SU-DHL-6 (cell line): ENCODE results near the gene KCNH8.
"Not testable (repeated sequence)": the region's sequence is repeated elsewhere in the genome, so short reads cannot be mapped to it uniquely, and the experiment has no call there.

Source experiments
- H2AFZ ChIP-seq: fragments of 200-600 bp; sonication (generic); 2 replicates; pipeline ENCODE4 v1.6.1; 2014; ENCODE audit warnings: low read depth, mild to moderate bottlenecking, moderate library complexity, mixed read lengths, antibody characterized with exemption, low read length; ENCODE audit not compliant: severe bottlenecking
- H3F3A ChIP-seq: fragments of 200-600 bp; shearing (Covaris generic); 2 replicates; pipeline ENCODE4 v1.6.0; 2016; ENCODE audit warnings: antibody characterized with exemption, mild to moderate bottlenecking; ENCODE audit not compliant: insufficient read depth
- H3K27ac ChIP-seq: fragments of 200-600 bp; sonication (generic); 2 replicates; pipeline ENCODE4 v1.5.1; 2016; ENCODE audit warnings: low read depth, mild to moderate bottlenecking, low read length, moderate library complexity, mixed read lengths
- H3K27me3 ChIP-seq: fragments of 200-600 bp; sonication (generic), shearing (Covaris generic); 2 replicates; pipeline ENCODE4 v1.6.0; 2014; ENCODE audit warnings: mild to moderate bottlenecking, low read length
- H3K36me3 ChIP-seq: fragments of 200-600 bp; sonication (generic); 2 replicates; pipeline ENCODE4 v1.6.1; 2014; ENCODE audit warnings: mild to moderate bottlenecking, low read length, mixed read lengths
- H3K4me2 ChIP-seq: fragments of 300-600, 200-600 bp; shearing (Covaris generic), sonication (generic); 2 replicates; pipeline ENCODE4 v1.6.0; 2014; ENCODE audit warnings: low read length, low read depth, mild to moderate bottlenecking; ENCODE audit not compliant: poor library complexity, severe bottlenecking
- H3K4me3 ChIP-seq: fragments of 200-600 bp; sonication (generic); 2 replicates; pipeline ENCODE4 v1.5.1; 2014; ENCODE audit warnings: antibody characterized with exemption, low read length, mild to moderate bottlenecking, mixed read lengths; ENCODE audit not compliant: insufficient read depth, poor library complexity, severe bottlenecking
- H3K79me2 ChIP-seq: fragments of 200-600 bp; sonication (generic); 2 replicates; pipeline ENCODE4 v1.6.1; 2014; ENCODE audit warnings: mild to moderate bottlenecking, low read length, moderate library complexity; ENCODE audit not compliant: insufficient read depth
- H3K9ac ChIP-seq: fragments of 200-600 bp; sonication (generic); 2 replicates; pipeline ENCODE4 v1.7.0; 2014; ENCODE audit warnings: mild to moderate bottlenecking, low read length
- H3K9me2 ChIP-seq: fragments of 200-600 bp; sonication (generic); replicated peaks from 2 replicates; pipeline ENCODE4 v1.6.1; 2014; ENCODE audit warnings: low read length; ENCODE audit not compliant: insufficient read depth
- H3K9me3 ChIP-seq: fragments of 200-600 bp; sonication (generic); 2 replicates; pipeline ENCODE4 v1.6.1; 2014; ENCODE audit warnings: low read length, mixed read lengths; ENCODE audit not compliant: insufficient read depth
- H4K20me1 ChIP-seq: fragments of 200-600 bp; sonication (generic); 2 replicates; pipeline ENCODE4 v1.6.1; 2014; ENCODE audit warnings: low read depth, mild to moderate bottlenecking, antibody characterized with exemption, low read length, moderate library complexity, mixed read lengths
- CTCF ChIP-seq: fragments of 200-600 bp; sonication (generic); IDR thresholded peaks from one replicate; pipeline ENCODE4 v1.5.1; 2017; ENCODE audit warnings: antibody characterized with exemption, mild to moderate bottlenecking, low read length, moderate library complexity; ENCODE audit not compliant: insufficient read depth, poor library complexity, severe bottlenecking
- EZH2phosphoT487 ChIP-seq: fragments of 200-600 bp; sonication (generic), shearing (Covaris generic); conservative IDR thresholded peaks from 2 replicates; pipeline ENCODE4 v1.6.1; 2018; ENCODE audit warnings: mild to moderate bottlenecking, antibody characterized with exemption, low read length, moderate library complexity, mixed read lengths

Gene KCNH8

GRCh38 chr3:19147905-19148767 lies at the start of gene KCNH8:
Gene KCNH8 (plus strand): TSS chr3:19148510. CDS start chr3:19148720, 210 bp downstream.
- TF ChIP-seq EZH2phosphoT487 (no peak), CTCF (no peak)
- H3K9ac ChIP-seq, result peak within 1 kb of the TSS; percentile 30; the same call in 1 of the 2 replicates
- H4K20me1 ChIP-seq, result no peaks in the 10 kb centered on the region
- H3K9me3 ChIP-seq, result no peaks in the 10 kb centered on the region
- peak within 1 kb of the TSS; percentile 84 for H3K4me2 ChIP-seq
- H3K27ac ChIP-seq, result no peak within 1 kb of the TSS
- H3K4me3 ChIP-seq, result peak within 1 kb of the TSS; percentile 60
- H3F3A ChIP-seq, result no peaks in the 10 kb centered on the region
- H3K79me2 ChIP-seq, result no peaks in the 10 kb centered on the region
- H3K9me2 ChIP-seq, result no peaks in the 10 kb centered on the region
- no peaks in the 10 kb centered on the region for H3K36me3 ChIP-seq
- peak within 1 kb of the TSS; percentile 23 for H2AFZ ChIP-seq
- H3K27me3 ChIP-seq, result no peaks in the 10 kb centered on the region

GRCh38 chr3:19102654-19103290 lies 45.5 kb upstream of the KCNH8 start:
- not testable (repeated sequence) for H2AFZ ChIP-seq, H3K4me3 ChIP-seq

GRCh38 chr3:19103510-19103909 lies 44.8 kb upstream of the KCNH8 start:
- TF ChIP-seq EZH2phosphoT487 (no peak), CTCF (no peak)
- Histone ChIP-seq H3K79me2 (no peaks in the 10 kb centered on the region), H3K27ac (no peak overlapping the region), H4K20me1 (no peaks in the 10 kb centered on the region), H3K9ac (no peak overlapping the region), H3K9me2 (no peaks in the 10 kb centered on the region), H3K9me3 (no peaks in the 10 kb centered on the region), H3K4me2 (no peak overlapping the region), H3K4me3 (no peak overlapping the region), H3K27me3 (no peaks in the 10 kb centered on the region), H2AFZ (no peak overlapping the region), H3F3A (no peaks in the 10 kb centered on the region), H3K36me3 (no peaks in the 10 kb centered on the region)

More at GRCh38 chr3:19102654-19103290, 45.5 kb upstream of the KCNH8 start:
- H3K36me3 ChIP-seq, H4K20me1 ChIP-seq, H3K27ac ChIP-seq, H3K9me2 ChIP-seq, H3K79me2 ChIP-seq, H3F3A ChIP-seq, H3K27me3 ChIP-seq, H3K4me2 ChIP-seq, H3K9me3 ChIP-seq, H3K9ac ChIP-seq: not testable (repeated sequence)

- Histone ChIP-seq H3K9me3 (no peaks in the 10 kb centered on the region), H3K4me2 (no peak overlapping the region), H3K27ac (no peak overlapping the region), H2AFZ (no peak overlapping the region), H3K9ac (no peak overlapping the region), H3K36me3 (no peaks in the 10 kb centered on the region), H3K9me2 (no peaks in the 10 kb centered on the region), H3F3A (no peaks in the 10 kb centered on the region), H3K79me2 (no peaks in the 10 kb centered on the region), H4K20me1 (no peaks in the 10 kb centered on the region), H3K27me3 (no peaks in the 10 kb centered on the region), H3K4me3 (no peak overlapping the region)
- no peak for TF ChIP-seq CTCF
- no peak for TF ChIP-seq EZH2phosphoT487
Measured at GRCh38 chr3:19104459-19104858, 43.9 kb upstream of the KCNH8 start.
